ENCODE data around the gene SAPCD2. TPM values are rescaled to one million over a fixed set of nuclear protein-coding genes. Genes with fewer than 3 reads are reported as not detected.

Gene SAPCD2
- total and polyA plus RNA-seq, 2 of the 8 experiments (the other 6 are each of a cell fraction or from before 2014, with no cell fraction given): 12.7 to 32.1 TPM

GRCh38 chr9:137086531-137087408 is 16.4 kb upstream of the SAPCD2 start, which contains the start of gene MAN1B1 (continued):
- TF ChIP-seq PHF8 (conservative IDR thresholded peaks at IDR 0.05; ENCODE audit: low read depth, low read length) (peak; percentile 46), HDAC2 (IDR thresholded peaks at IDR 0.05; ENCODE audit: borderline replicate concordance in 1 of 2, low read depth in 2 of 2, low read length in 2 of 2) (0 out of 4 replicates have a peak, but pooled peaks of 1 of the 2 experiments have one; percentile 21), TBP (IDR thresholded peaks at IDR 0.05; ENCODE audit: low read depth, low read length) (no peak; the same call in 1 of the 2 replicates), SIRT6 (IDR thresholded peaks at IDR 0.05; ENCODE audit: low read length) (no peak), BACH1 (IDR thresholded peaks at IDR 0.05; ENCODE audit: low read length) (no peak), TEAD4 (IDR thresholded peaks at IDR 0.05; ENCODE audit: low read depth, low read length) (peak; percentile 19; the same call in 1 of the 2 replicates), CBX8 (IDR thresholded peaks at IDR 0.05; ENCODE audit: borderline replicate concordance, low read depth, low read length) (no peak), SIX5 (IDR thresholded peaks at IDR 0.05; ENCODE audit: low read depth, low read length) (no peak), CBX5 (IDR thresholded peaks at IDR 0.05; ENCODE audit: low read depth, low read length) (no peak), CHD2 (IDR thresholded peaks at IDR 0.05; ENCODE audit: low read length) (no peak), MAFK (IDR thresholded peaks at IDR 0.05; ENCODE audit: low read depth, low read length) (no peak), EZH2 (IDR thresholded peaks at IDR 0.05; ENCODE audit: low read depth, low read length, severe bottlenecking) (peak; percentile 34), ATF3 (IDR thresholded peaks at IDR 0.05; ENCODE audit: insufficient read depth, low read depth, low read length) (peak; percentile 58), SP1 (IDR thresholded peaks at IDR 0.05; ENCODE audit: low read depth, low read length) (no peak), FOSL1 (IDR thresholded peaks at IDR 0.05; ENCODE audit: insufficient read depth, low read depth, low read length) (no peak), SIN3A (conservative IDR thresholded peaks at IDR 0.05 in 1 of 2, IDR thresholded peaks at IDR 0.05 in 1 of 2; ENCODE audit: low read depth in 1 of 2, low read length in 2 of 2) (peak; percentile 64 to 86; a peak in 2 of 4 replicates)
- TF ChIP-seq, protein P1, sequence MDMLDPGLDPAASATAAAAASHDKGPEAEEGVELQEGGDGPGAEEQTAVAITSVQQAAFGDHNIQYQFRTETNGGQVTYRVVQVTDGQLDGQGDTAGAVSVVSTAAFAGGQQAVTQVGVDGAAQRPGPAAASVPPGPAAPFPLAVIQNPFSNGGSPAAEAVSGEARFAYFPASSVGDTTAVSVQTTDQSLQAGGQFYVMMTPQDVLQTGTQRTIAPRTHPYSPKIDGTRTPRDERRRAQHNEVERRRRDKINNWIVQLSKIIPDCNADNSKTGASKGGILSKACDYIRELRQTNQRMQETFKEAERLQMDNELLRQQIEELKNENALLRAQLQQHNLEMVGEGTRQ (IDR thresholded peaks at IDR 0.05; ENCODE audit: low read length): peak; percentile 75
- TF ChIP-seq, protein P2, sequence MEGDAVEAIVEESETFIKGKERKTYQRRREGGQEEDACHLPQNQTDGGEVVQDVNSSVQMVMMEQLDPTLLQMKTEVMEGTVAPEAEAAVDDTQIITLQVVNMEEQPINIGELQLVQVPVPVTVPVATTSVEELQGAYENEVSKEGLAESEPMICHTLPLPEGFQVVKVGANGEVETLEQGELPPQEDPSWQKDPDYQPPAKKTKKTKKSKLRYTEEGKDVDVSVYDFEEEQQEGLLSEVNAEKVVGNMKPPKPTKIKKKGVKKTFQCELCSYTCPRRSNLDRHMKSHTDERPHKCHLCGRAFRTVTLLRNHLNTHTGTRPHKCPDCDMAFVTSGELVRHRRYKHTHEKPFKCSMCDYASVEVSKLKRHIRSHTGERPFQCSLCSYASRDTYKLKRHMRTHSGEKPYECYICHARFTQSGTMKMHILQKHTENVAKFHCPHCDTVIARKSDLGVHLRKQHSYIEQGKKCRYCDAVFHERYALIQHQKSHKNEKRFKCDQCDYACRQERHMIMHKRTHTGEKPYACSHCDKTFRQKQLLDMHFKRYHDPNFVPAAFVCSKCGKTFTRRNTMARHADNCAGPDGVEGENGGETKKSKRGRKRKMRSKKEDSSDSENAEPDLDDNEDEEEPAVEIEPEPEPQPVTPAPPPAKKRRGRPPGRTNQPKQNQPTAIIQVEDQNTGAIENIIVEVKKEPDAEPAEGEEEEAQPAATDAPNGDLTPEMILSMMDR (IDR thresholded peaks at IDR 0.05; ENCODE audit: control extremely low read depth in 1 of 3, insufficient read depth in 1 of 3, low read depth in 1 of 3, low read length in 3 of 3): peak in 1 of 3 experiments; percentile 6; a peak in 1 of 4 replicates
